HG03025 (cell line): ENCODE measurements around the gene G3BP1.
"Not testable (repeated sequence)": the region's sequence is repeated elsewhere in the genome, so short reads cannot be mapped to it uniquely, and the experiment has no call there.

Experiments used
- ATAC-seq: cut with Tn5 transposase; IDR thresholded peaks from one replicate; pipeline ENCODE4 v1.9.1; 2021; ENCODE audit warnings: mild to moderate bottlenecking, moderate library complexity; ENCODE audit not compliant: unreplicated experiment, low FRiP score

Gene G3BP1

DNA sequence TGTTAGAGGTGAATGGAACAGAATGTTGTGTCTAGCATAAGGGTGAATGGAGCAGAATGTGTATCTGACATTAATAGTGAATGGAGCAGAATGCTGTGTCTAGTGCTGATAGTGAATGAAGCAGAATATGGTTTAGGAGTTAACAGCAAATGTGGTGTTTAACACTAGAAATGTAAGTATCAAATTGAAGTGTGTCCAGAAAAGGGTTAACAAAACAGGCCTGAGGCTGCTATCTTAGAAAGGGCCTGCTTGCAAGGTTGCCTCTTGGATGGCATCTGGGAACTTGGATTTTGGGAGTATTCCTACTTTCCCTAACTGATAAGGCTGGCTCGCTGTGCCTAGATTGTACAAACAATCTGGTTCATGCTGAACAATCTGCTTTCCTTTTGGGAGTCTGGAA, 76.1 kb downstream of the G3BP1 start:
- ATAC-seq: no peak

- no peak for ATAC-seq
Measured at GRCh38 chr5:151855701-151856100, 83.9 kb downstream of the G3BP1 start.

- ATAC-seq: no peak
Measured at GRCh38 chr5:151856861-151857260, 85.1 kb downstream of the G3BP1 start.

- ATAC-seq: not testable (repeated sequence)
Measured at GRCh38 chr5:151860867-151861266, 89.1 kb downstream of the G3BP1 start.
